ENCODE results near the gene NRP2.

DNA sequence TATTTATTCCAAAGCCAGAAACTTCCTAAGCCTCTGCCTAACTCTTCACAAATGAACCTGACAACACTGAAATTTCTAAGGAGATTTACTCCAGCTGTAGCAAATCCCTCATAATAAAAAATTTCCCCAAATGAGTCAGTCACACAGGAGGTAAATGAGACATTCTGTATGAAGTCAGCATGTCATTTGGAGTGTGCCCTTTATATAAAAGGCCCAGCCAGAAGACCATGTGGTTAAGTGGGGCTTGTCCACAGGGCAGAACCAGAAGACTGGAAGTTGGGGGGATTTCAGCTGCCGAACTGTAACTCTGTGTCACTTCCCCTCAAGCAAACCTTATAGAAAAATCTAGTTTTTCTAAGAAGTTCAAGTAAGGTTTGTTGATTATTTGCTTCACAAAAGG lies 30.2 kb downstream of the NRP2 start:
- TF ChIP-seq EZH2phosphoT487 (IDR thresholded peaks at IDR 0.05; ENCODE audit: borderline replicate concordance, low read length) = no peak
- no peak for TF ChIP-seq CTCF (conservative IDR thresholded peaks at IDR 0.05; ENCODE audit: low read depth, low read length)
- TF ChIP-seq EZH2 (IDR thresholded peaks at IDR 0.05; ENCODE audit: low read length, unreplicated experiment) = no peak
